Activated naive CD4-positive, alpha-beta T cell (primary cell): Measurements from ENCODE around the gene PCED1B.

Source experiments
- DNase-seq, 4 experiments: peaks; one replicate each; lab custom pipeline; 2025; lab: John Stamatoyannopoulos, UW

Gene PCED1B

DNA sequence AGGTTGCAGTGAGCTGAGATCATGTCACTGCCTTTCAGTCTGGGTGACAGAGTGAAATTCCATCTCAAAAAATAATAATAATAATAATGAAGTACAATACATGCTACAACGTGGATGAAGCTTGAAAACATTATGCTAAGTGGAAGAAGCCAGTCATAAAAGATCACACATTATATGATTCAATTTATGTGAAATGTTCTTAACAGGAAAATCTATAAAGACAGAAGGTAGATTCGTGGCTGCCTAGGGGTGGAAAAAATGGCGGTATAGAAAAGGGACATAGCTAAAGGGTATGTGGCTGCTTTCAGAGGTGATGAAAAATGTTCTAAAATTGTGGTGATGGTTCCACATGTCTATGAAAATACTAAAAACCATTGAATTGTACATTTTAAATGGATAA lies 41.3 kb downstream of the PCED1B start:
- no peak for DNase-seq

DNA sequence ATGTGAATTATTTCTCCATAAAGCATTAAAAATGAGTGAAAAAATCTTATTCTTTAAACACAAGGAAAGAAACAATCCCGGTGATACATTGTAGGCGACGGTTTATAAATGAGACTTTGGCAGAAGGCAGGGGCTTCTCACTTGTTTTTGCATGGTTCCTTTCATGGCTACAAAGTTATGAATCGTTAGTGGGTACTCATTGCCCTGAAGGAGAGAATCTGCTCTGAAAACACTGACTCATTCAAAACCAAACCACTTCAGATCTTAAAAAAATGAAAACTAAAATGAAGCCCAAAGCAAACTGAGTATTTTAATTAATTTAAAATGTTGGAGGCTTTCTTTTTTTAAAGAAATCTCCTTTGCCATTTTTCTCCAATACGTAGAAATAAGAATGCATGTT lies 41.7 kb downstream of the PCED1B start:
- DNase-seq: no peak

DNA sequence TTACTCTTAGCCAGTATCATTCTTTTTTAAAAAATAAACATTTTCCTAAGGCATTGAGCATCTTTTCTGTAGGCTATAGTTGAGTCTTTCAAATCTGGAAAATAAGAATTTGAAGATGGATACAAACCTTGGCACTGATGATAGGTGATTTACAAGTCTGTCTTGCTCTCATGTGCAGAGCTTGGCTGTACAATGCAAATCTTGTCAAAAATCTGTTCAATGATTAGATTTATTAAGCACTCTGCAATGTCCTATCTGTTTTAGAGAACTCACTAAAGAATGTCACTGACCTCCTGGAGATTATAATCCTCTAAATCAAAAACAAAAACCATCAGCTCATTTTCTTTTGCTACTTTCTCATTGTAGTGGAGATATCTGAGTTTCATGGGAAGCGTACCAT lies 43.2 kb downstream of the PCED1B start:
- DNase-seq: no peak

DNA sequence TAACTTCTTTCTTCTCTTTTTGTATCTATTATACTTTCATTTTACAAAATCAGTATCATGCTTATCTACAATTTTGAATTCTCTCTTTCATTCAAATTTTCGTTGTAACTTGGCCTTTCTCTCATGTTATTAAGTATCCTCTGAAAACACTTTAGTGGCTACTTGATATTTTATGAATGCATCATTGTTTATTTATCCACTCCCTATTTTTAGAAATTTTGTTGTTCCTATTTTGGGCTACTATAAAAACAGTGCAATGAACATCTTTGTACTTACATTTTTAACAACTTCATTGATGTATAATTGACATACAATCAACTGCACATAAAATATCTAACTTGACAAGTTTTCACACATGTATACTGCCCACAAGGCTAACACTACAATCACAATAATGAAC lies 44.3 kb downstream of the PCED1B start:
- no peak for DNase-seq

DNA sequence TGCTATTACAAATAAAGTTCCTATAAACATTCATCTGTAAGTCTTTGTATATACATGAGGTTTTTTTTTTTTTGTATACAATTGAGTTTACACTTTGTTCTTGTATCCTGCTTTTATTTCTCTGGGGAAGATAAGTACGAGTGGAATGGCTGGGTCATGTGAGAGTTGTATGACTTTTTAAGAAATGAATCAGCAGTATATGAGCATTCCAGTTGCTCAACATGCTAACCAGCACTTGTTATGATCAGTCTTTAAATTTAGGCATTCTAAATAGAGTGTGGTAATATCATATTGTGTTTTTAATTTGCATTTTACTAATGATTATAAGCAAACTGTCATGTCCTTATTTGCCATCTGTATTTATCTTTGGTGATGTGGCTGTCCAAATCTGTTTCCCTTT lies 45.0 kb downstream of the PCED1B start:
- DNase-seq: no peak

DNA sequence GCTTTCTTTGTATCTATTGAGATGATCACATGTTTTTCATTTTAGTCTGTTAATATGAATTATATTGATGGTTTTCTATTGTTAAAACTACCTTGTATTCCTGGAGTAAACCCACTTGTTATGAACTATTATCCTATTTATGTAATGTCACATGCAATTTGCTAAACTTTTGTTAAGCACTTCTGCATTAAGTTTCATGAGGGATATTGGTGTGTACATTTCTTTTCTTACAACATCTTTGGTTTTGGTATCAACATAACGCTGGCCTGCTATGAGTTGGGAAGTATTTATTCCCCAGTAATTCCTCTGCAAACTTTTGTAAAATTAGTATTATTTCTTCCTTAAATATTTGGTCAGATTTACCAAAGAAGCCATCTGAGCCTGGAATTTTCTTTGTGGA lies 46.8 kb downstream of the PCED1B start:
- DNase-seq: no peak

DNA sequence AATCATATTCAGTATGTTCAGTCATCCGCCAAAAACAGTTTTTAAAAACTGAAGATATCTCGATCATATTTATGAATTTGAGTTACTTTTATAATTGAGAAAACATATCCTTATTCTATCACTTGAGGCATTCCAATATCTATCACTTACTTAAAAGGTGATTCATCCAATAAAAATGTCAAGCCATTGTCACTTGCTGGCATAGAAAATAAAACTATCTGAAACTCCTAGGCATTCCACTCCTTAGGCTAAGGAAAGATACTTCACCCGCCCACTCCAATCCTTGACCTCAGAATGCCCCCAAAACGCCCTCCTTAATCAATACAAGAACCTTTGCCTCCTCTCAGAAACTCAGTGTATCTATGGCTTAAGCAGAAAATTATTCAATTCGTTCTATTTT lies 51.6 kb downstream of the PCED1B start:
- no peak for DNase-seq

DNA sequence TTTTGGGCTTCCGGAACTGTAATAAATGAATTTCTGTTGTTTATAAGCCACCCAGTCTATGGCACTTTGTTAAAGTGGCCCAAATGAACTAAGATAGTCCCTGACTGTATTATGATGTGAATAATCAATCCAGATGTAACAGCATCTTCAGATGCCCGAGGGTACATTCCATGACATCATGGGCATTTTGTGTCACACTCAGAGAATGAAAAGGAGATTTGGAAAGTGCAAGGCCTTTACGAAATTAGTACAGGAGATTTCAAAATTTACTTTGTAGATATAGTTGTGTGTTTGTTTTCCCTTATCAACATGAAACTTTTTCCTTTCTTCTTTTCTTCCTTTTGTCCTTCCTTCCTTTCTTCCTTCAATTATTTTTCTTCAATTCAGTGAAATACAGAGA lies 54.6 kb downstream of the PCED1B start:
- no peak for DNase-seq

DNA sequence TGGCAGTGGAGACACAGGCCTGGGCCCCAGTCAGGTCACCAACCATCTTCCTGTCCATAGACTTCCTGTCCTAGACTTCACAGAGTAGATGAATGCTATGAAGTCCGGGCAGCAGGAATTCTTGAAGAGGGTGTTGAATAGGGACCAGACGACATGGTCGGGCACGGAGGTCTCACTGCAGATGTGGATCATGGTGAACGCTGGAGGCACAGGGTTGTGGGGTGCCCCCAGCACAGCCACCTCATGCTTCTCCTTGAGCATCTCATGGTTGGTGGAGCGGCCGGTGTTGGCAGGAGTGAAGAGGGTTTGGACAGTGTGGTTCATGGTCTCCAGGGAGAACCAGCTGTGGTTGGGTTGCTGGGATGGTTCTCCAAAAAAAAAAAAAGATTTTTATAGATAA lies 56.2 kb downstream of the PCED1B start:
- no peak for DNase-seq

DNA sequence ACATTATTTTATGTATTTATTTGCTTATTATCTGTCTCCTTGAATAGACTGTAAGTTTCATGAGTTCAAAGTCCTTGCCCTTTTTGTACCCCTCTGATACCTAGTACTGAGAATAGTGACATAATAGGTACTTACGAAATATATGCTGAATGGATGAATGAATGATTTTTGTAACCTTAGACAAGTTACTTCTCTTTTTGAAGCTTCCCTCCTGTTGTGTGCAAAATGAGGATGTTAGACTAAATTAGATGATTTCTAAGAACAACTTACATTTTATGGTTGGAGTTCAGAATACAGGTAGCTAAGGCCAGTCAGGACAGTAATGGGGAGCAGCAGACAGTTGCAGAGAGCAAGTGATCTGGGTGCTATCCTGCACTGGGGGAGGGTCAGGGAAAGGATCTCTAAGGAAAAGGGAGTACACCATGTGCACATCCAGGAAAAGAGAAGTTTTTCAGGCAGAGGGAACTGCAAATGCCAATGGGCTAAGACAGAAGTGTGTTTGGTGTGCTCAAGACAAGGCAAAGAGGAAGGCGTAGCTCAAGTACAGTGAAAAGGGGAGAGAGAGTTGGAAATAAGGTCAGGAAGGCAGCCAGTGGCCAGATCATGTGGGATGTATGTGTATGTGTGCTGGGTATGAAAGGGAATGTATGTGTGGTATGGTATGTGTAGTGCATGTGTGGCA lies 59.7 kb downstream of the PCED1B start:
- no peak for DNase-seq

DNA sequence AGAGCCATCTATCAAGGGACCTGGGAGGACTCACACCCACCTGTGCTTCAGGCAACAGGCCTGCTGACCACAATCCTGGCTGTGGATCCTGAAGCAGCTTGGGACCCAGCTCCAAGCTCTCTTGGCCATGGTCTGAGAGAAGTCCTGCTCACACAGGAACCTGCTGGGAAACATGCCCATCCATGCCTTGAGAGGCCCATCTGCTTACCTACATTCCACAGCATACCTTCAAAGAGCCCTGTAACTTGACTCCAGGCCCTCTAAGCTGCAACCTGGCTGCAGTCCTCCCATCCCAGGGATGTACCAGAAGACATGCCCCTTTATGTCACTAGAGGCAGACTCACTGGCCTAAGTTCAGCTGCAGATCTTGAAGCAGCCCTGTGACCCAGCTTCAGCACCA lies 62.0 kb downstream of the PCED1B start:
- no peak for DNase-seq

DNA sequence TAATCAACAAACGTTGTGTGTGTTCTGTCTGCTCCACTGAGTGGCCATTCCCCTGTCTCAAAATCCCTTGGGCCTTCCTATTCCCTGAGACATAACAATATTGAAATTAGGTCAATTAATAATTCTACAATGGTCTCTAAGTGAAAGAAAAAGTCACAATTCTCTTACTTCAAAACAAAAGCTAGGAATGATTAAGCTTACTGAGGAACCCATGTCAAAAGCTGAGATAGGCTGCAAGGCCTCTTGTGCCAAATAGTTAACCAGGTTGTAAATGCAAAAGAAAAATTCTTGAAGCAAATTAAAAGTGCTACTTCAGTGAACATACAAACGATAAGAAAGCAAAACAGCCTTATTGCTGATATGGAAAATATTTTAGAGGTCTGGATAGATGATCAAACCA lies 65.3 kb downstream of the PCED1B start:
- no peak for DNase-seq

DNA sequence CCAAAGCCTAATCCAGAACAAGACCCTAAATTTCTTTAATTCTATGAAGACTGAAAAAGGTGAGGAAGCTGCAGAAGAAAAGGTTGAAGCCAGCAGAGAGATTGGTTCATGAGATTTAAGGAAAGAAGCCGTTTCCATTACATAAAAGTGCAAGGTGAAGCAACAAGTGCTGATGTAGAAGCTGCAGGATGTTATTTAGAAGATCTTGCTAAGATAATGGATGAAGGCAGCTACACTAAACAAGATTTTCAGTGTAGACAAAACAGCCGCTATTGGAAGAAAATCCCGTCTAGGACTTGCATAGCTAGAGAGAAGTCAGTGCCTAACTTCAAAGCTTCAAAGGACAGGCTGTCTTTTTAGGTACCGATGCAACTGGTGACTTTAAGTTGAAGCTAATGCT lies 65.8 kb downstream of the PCED1B start:
- no peak for DNase-seq

DNA sequence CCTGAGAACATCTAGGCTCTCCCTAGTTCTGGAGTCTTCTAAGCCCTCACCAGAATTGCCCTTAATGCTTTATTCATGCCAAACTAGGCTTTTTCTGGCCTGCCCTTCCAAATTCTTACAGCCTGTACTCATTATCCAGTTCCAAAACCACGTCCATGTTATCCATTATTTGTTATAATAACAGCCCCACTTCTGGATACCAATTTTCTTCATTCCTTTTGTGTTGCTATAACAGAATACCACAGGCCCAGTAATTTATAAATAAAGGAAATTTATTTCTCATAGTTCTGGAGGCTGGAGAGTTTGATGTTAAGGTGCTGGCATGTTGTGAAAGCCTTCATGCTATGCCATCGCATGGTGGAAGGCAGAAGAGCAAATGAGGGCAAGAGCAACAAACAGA lies 68.3 kb downstream of the PCED1B start:
- no peak for DNase-seq

DNA sequence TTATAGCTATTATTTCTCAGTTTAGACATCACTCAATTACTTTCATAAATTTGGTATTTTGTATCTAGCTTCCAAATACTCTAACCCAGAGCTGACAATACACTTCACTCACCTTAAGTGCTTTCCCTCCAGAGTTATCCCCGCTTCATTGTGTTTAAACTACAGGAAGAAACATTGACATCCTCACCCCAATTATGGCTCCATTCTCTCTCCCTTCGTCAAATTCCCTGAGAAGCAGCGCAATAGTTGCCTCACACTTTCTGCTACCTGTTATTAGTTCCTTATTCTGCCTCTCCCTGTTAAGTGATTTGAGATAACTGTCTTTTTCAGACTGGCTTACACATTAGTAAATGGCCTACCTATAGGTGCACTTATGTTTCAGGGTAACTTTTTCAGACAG lies 69.7 kb downstream of the PCED1B start:
- no peak for DNase-seq

DNA sequence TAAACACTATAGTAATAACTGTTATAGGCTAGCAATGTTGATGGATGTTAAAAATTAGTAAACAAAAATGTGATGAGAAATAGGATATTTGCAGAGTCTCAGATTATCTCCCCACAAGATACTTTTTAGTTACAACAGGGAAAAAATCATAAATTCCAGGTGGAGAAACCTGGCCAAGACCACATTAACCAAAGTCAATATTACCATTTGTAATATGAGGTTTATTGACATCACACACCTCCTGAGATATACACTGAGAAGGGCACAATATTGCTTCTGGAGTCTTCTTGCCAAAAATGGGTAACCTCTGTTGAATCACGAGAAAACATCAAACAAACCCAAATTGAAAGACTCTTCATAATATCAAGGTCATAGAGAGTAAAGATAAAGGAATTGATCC lies 72.7 kb downstream of the PCED1B start:
- DNase-seq: no peak

DNA sequence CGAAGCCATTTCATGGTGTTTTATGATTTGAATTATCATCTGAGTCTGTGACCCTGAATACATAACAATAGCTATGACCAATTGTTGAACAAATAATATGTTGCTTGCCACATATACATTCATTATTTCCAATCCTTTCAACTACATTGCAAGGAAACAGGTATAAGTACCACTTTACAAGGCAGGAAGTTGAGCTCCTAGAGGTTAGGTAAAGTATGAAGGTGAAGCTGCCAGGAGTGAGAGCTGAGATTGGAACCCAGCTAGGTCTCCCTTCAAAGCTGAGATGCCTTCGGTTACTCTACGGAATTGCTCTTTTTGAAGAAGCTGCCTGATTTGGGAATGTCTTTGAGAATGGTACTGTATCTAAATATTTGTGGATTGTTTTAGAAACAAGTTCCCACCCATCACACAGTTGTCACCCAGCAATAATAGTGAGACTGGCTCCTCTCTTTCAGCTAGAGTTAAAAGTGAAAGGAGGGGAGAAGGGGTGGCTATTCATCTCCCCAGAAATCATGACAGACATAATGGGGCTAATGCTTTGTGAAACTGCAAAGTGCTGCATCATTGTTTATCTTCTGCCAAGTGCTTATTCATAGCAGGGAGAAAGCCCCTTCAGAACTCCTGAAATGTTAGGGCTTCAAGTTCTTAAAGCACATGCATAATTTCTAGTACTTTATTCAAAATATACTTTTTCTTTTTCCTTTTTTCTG lies 76.2 kb downstream of the PCED1B start:
- no peak for DNase-seq

DNA sequence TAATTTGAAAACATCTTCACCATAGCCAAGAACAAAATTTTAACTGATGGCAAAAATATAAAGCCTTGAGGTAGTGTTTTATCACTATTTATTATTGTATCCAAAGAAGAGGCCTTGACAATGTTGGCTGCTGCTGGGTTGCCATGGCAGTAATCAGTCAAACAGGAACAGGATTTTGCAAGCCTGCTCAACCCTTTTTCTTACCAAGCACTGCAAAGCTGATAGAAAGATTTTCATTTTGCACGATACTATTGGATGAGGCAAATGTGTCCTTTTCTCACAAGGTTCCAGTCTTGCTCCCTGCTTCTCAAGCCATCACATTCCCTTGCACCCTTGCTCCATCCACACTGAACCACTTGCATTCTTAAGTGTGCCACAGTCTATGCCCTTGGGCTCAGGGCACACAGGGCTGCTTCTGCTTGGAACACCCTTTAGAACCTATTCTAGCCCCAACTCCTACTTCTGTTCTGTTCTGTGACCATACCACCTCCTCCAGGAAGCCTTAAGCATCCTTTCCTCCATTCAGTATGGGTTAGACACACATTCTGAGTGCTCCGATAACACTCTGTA lies 76.8 kb downstream of the PCED1B start:
- no peak for DNase-seq

DNA sequence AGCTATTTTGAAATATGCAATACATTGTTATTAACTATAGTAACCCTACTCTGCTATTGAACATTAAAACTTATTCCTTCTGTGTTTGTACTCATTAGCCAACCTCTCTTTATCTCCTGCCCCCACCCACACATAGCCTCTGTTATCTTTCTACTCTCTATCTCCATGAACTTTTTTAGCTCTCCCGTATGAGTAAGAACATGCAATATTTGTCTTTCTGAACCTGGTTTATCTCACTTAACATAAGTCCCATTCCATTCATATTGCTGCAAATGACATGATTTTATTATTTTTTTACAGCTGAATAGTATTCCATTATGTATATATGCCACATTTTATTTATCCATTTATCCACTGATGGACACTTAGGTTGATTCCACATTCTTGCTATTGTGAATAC lies 79.4 kb downstream of the PCED1B start:
- no peak for DNase-seq

DNA sequence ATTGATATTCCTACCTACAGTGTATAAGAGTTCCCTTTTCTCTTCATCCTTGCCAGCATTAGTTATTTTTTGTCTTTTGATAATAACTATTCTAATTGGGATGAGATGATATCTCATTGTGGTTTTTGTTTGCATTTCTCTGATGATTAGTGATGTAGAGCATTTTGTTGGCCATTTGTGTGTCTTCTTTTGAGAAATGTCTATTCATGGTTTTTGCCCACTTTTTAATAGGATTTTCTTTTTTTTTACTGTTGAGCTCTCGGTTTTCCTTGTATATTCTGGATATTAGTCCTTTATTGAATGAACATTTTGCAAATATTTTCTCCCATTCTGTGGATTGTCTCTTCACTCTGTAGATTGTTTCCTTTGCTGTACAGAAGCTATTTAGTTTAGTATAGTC lies 79.9 kb downstream of the PCED1B start:
- no peak for DNase-seq

DNA sequence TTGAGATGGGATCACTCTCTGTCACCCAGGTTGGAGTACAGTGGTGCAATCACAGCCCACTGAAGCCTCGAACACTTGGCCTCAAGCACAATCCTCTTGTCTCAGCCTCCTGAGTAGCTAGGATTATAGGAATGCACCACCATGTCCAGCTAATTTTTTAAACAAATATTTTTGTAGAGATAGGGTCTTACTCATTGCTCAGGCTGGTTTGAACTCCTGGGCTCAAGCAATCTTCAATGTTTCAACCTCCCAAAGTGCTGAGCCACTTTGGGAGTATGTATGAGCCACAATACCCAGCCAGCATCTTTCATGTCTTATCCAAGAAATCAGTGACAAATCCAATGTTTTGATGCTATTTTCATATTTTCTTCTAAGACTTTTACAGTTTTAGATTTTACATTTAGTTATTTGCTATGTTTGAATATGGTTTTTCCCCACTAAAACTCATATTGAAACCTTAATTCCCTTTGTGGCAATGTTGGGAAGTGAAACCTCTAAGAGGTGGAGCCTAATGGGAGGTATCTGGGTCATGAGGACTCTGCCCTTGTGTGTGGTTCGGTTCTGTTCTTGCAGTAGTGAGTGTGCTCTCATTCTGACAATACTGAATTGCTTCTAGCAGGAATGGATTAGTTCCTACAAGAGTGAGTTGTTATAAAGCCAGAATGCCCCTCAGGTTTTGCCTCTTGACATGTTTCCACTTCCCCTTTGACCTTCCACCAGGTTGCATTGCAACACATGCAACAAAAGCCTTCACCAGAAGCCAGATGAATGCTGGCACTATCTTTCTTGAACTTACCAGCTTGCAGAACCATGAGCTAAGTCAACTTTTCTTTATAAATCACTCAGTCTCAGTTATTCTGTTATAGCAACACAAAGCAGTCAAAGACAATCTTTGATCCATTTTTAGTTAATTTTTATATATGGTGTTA lies 81.2 kb downstream of the PCED1B start:
- DNase-seq: no peak

DNA sequence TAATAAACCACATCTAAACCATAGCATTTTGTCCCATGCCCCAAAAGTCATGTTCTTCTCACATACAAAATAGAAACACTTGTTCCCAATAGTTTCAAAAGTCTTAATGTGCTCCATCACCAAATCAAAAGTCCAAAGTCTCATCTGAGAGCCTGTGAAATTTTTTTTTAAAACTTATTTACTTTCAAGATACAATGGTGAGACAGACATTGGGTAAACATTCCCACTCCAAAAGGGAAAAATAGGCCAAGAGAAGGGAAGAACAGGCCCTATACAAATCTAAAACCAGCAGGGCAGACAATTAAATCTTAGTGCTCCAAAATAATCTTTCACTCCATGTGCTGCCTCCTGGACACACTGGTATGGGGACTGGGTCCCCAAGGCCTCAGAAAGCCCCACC lies 84.7 kb downstream of the PCED1B start:
- no peak for DNase-seq
